Mucosa of gallbladder (tissue), 1 donor: ENCODE data around the gene LIMK1. TPM values are rescaled to one million over a fixed set of nuclear protein-coding genes. Genes with fewer than 3 reads are reported as not detected.

Experiments
- DNase-seq: peaks from one replicate; pipeline ENCODE4 v3.0.0-alpha.2; 2020; ENCODE audit warnings: low spot score
- total RNA-seq: library from RNA; stranded (reverse); gene quantifications from one replicate; pipeline ENCODE4 v1.2.1, GENCODE V29; 2021
- donor health status: DM: no; HTN: no; CAD: no.

LIMK1 gene
- total RNA-seq, 1 donor from 2014 or later: 26.9 TPM

GRCh38 chr7:74083928-74084721, 521 bp downstream of the LIMK1 start:
- no peak for DNase-seq

DNA sequence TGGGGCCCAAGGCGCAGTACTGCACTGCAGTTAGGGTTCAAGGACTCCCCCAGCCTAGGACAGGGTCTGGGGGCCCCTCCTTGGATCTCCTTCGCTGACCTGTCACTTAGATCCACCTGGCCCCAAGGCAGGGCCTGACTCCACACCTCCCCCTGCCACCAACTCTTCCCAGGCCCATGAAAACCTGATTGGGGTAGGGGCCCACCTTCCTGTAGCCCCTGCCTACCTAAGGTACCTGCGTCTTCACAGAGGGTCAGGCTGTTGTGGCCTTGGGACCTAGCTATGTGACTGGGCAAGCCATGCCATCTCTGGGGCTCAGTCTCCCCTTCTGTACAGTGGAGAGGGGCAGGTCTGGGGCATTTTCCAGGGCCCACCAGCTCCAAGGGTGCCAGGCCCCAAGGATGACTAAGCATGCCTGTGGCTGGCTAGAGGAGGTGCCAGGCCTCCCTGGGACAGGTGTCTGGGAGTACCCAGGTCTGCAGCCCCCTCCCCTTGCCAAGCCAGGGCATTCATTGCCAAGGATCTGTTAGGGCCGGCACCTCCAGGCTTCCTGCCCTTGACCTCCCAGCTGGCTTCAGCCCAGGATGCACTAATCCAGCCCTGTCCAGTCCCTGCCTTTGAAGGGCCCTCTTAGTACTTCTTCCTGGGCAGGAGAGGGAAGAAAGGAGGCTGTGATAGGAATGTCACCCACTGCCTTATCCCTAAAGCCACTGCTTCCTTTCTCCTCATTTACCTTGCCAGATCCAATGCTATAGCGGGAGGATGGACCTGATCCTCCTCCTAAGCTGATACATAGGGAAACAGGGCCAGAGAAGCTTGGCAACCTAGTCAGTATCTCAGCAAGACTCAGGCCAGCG, 1.3 kb downstream of the LIMK1 start:
- DNase-seq: no peak

GRCh38 chr7:74087791-74088453, 4.3 kb downstream of the LIMK1 start:
- DNase-seq: no peak

DNA sequence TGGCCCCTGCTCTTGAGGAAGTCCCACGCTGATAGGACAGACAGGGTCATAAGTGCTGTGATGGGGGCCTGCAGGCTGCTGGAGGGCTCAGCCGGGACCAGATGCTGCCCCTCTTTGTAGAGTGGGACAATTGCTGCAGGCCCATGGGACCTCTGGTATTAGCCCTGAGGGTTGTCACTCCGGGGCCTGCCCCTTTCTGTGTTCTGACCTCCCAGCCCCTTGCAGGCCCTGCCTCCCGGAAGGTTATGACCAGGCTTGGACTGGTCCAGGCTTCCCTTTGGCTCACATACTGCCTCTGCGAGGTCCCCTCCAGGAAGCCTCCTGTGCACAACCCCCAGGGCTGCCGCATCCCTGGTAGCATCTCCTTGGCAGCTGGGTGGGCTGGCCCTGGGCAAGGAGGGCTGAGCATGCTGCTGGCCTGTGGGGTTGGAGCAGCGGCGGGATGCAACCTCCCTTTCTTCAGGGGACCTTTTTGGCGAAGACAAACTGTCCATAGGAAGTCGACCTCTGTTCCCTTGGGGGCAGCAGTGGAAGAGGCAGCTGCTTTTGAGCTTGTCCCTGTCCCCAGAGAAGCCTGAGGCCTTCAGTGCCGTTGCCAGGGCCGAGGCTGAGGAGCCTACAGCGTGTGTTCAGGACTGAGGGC, 8.8 kb downstream of the LIMK1 start:
- no peak for DNase-seq

GRCh38 chr7:74092964-74093471, 9.4 kb downstream of the LIMK1 start:
- no peak for DNase-seq

DNA sequence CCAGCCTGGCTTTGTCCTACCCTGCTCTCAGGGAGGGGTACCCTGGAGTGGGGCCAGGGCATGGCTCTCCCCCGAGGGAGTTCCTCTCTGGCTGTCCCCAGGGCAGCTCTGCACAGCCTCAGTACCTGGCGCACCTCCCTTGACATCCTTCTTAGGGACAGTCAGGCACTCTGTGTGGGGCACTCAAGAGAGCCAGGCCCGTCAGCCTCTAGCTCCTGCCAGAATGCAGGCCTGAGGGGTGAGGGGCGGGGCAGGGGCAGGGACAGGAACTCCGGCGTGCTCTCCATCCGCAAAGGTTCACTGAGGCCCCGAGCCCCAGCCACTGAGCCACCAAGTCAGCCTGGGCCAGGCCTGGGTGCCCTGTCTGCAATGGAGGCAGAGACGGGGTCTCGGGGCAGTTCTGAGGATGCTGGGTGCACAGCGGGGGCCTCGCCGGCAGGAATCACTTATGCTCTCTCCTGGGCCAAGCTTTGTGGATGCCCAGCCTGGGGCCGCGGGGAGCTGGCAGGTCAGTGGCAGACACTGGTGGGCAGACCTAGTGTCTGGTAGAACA, 10.1 kb downstream of the LIMK1 start:
- no peak for DNase-seq

GRCh38 chr7:74094224-74095101, 10.9 kb downstream of the LIMK1 start:
- peak; percentile 76 for DNase-seq

DNA sequence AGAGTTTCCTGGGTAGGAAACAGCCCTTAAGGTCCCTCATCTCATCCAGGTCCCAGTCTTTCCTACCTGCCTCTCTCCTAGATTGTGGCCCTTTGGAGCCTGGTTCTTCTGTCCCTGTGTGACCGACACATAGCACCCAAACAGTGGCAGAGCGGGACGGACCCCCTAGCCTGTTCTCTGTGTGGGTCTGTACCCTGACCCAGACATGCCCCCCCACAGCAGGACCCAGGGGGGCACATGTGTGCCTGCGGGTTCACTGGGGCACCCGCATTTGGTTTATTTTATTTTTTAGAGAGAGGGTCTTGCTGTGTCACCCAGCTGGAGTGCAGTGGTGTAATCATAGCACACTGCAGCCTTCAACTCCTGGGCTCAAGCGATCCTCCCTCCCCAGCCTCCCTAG, 11.5 kb downstream of the LIMK1 start:
- no peak for DNase-seq

DNA sequence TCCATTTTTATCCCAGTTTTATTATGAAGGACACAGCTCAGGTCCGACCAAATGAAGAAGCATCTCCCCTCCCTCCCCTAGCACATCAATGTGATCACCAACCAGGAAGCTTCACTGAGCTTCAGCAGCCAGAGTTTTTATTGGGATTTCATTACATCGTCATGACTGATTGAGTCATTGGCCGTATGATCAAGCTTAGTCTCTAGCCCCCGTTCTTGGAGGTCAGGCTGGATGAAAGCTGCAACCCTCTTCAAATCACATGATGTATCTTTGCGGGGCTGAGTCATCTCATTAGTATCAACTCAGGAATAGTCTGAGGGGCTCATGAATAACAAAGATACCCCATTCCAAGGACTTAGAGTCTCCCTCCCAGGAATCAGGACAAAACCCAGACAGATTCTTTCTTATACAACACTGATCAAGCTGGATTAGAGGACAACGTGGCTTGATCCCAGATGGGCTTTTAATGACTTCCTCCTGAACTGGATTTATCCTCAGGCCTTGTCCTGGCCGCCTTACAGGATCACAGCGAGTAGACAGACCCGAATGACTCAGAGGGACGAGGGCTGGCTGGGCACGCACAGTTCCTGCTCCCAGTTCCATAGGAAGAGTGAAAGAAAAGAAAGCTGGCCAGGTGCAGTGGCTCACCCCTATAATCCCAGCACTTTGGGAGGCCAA, 14.5 kb downstream of the LIMK1 start:
- DNase-seq: no peak

DNA sequence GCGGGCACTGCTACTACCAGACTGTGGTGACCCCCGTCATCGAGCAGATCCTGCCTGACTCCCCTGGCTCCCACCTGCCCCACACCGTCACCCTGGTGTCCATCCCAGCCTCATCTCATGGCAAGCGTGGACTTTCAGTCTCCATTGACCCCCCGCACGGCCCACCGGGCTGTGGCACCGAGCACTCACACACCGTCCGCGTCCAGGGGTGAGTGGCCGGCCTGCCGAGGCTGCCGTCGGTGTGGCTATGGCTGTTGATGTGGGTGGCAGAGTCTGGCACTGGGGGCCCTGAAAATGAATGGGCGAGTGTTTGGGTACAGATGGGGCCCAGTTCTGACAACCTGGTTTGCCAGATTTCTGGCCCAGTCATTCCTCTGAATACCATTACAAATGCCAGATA, 15.4 kb downstream of the LIMK1 start:
- DNase-seq: no peak

- DNase-seq: no peak
These were observed 17.6 kb downstream of the LIMK1 start for GRCh38 chr7:74101061-74101681.

GRCh38 chr7:74103219-74103772, 19.7 kb downstream of the LIMK1 start:
- DNase-seq: no peak

DNA sequence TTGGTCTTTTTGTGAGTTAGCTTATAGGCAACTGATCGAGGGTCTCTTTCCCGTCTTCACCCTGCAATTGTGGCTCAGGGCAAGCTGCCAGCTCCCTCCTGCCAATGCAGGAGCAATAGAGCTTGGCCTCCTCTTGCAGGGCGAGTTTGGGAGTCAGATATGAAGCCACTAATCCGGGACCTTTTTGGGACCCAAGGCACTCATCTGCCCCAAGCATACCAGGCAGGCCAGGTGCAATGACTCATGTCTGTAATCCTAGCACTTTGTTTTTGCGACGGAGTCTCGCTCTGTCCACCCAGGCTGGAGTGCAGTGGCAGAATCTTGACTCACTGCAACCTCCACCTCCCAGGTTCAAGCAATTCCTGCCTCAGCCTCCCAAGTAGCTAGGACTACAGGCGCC, 21.1 kb downstream of the LIMK1 start:
- DNase-seq: no peak

- DNase-seq: no peak
These were observed 22.4 kb downstream of the LIMK1 start for GRCh38 chr7:74105992-74106391.

- DNase-seq: no peak
These were observed 23.2 kb downstream of the LIMK1 start for GRCh38 chr7:74106846-74107245.

DNA sequence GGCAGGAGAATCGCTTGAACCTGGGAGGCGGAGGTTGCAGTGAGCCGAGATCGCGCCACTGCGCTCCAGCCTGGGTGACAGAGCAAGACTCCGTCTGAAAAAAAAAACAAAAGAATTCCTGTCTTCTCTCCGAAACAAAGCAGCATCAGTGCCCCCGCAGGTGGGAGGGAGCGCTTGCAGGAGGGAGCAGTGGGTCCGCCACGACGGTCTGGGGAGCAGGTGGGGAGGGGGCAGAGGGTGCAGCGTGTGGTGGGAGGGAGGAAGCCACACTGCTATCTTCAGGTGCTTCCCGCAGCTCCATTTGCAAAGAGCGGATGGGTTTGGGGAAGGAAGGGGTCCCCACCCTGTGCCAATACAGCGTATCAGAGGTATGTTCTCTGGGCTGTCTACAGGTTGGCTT, 31.7 kb downstream of the LIMK1 start:
- no peak for DNase-seq

GRCh38 chr7:74116356-74116755, 32.8 kb downstream of the LIMK1 start:
- no peak for DNase-seq

DNA sequence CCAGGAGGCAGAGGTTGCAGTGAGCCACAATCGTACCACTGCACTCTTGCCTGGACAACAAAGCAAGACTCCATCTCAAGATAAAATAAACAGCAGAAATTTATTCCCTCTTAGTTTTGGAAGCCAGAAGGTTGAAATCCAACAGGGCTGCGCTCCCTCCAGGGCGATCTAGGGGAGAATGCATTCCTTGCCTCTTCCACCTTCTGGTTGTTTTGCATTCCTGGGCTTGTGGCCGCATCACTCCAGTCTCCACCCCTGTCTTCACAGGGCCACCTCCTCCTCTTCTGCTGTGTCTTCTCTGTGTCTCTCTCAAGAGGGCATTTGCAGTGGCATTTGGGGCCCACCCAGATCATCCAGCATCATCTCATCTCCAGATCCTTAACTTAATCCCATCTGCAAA, 36.2 kb downstream of the LIMK1 start:
- DNase-seq: no peak
